Activated B cell treated with CpG ODN at 0.5 μM for 24 hours (primary cell): ENCODE measurements around the gene TTPAL. TPM values are rescaled to one million over a fixed set of nuclear protein-coding genes. Genes with fewer than 3 reads are reported as not detected.

ENCODE experiments used
- ATAC-seq: fragments of 200-7000 bp; cut with Tn5 transposase; one replicate; pipeline ENCODE4 v1.10.0; 2021; ENCODE audit warnings: low read depth, mild to moderate bottlenecking, moderate library complexity
- CTCF ChIA-PET: fragments of 350-600 bp; sonication (Branson Sonifier 250); formaldehyde crosslinking; loops from one replicate; lab custom pipeline; 2021; ENCODE audit warnings: antibody characterized with exemption; lab: Charles Lee
- POLR2A ChIA-PET: fragments of 350-600 bp; sonication (Branson Sonifier 250); formaldehyde crosslinking; loops from one replicate; lab custom pipeline; 2021; ENCODE audit warnings: antibody characterized with exemption; lab: Charles Lee
- DNase-seq: peaks from one replicate; pipeline ENCODE4 v3.0.0; 2022
- H3K27ac Mint-ChIP-seq: one replicate; pipeline ENCODE4 v1.8.0; 2020; ENCODE audit warnings: mixed read lengths
- H3K27me3 Mint-ChIP-seq: one replicate; pipeline ENCODE4 v1.8.0; 2021; ENCODE audit warnings: mixed read lengths
- H3K36me3 Mint-ChIP-seq: one replicate; pipeline ENCODE4 v1.8.0; 2021; ENCODE audit warnings: low read depth, mixed read lengths
- H3K4me1 Mint-ChIP-seq: one replicate; pipeline ENCODE4 v1.8.0; 2021; ENCODE audit warnings: mixed read lengths
- H3K4me3 Mint-ChIP-seq: one replicate; pipeline ENCODE4 v1.8.0; 2020; ENCODE audit warnings: mild to moderate bottlenecking, mixed read lengths
- H3K9me3 Mint-ChIP-seq: one replicate; pipeline ENCODE4 v1.8.0; 2020; ENCODE audit warnings: mixed read lengths
- CTCF ChIP-seq: fragments of 200-600 bp; IDR thresholded peaks from one replicate; pipeline ENCODE4 v1.8.0; 2022; ENCODE audit warnings: antibody characterized with exemption, mild to moderate bottlenecking
- intact Hi-C: fragments of 100-400 bp; cut with micrococcal nuclease; formaldehyde crosslinking; loops from one replicate; pipeline ENCODE4 v1.15.1; 2024
- total RNA-seq: library from RNA; stranded (reverse); gene quantifications from 2 replicates; pipeline ENCODE4 v1.2.3, GENCODE V29; 2022

The TTPAL gene
- total RNA-seq, 1 donor from 2014 or later = 27.5 TPM

GRCh38 chr20:44456611-44457010, 19.1 kb upstream of the TTPAL start:
- Mint-ChIP-seq H3K36me3 (no peaks in the 10 kb centered on the region), H3K4me1 (no peaks in the 10 kb centered on the region), H3K27ac (no peak overlapping the region), H3K4me3 (no peak overlapping the region), H3K27me3 (peaks cover 3% of the 10 kb centered on the region), H3K9me3 (no peaks in the 10 kb centered on the region)
- no peak for TF ChIP-seq CTCF
- no peak for DNase-seq
- intact Hi-C loops = no loop called here
- ATAC-seq = no peak
- CTCF ChIA-PET = interaction anchor here (0.7 kb wide), 1 partner anchor 238 kb away, joined by 4 read pairs; no protein-coding TSS in a partner anchor
- POLR2A ChIA-PET = no interaction called here

- TF ChIP-seq CTCF = no peak
- H3K4me3 Mint-ChIP-seq = no peak overlapping the region
- no peak for ATAC-seq
- no peaks in the 10 kb centered on the region for H3K36me3 Mint-ChIP-seq
- POLR2A ChIA-PET = no interaction called here
- intact Hi-C loops = no loop called here
- DNase-seq = no peak
- no peaks in the 10 kb centered on the region for H3K27me3 Mint-ChIP-seq
- no peaks in the 10 kb centered on the region for H3K9me3 Mint-ChIP-seq
- H3K27ac Mint-ChIP-seq = no peak overlapping the region
- no peaks in the 10 kb centered on the region for H3K4me1 Mint-ChIP-seq
- CTCF ChIA-PET = interaction anchor here (0.7 kb wide), 1 partner anchor 239 kb away, joined by 4 read pairs; no protein-coding TSS in a partner anchor
Observed at GRCh38 chr20:44457016-44457415, 18.7 kb upstream of the TTPAL start.

- TF ChIP-seq CTCF = no peak
- Mint-ChIP-seq H3K9me3 (no peaks in the 10 kb centered on the region), H3K4me1 (no peaks in the 10 kb centered on the region), H3K4me3 (no peak overlapping the region), H3K27me3 (no peaks in the 10 kb centered on the region), H3K27ac (no peak overlapping the region), H3K36me3 (no peaks in the 10 kb centered on the region)
- POLR2A ChIA-PET = no interaction called here
- ATAC-seq (no peak), DNase-seq (no peak)
- intact Hi-C loops = no loop called here
- CTCF ChIA-PET = no interaction called here
Observed at GRCh38 chr20:44459271-44459670, 16.4 kb upstream of the TTPAL start.

GRCh38 chr20:44460795-44461141, 14.9 kb upstream of the TTPAL start:
- ChIA-PET POLR2A (no interaction called here), CTCF (no interaction called here)
- Mint-ChIP-seq H3K4me1 (no peaks in the 10 kb centered on the region), H3K4me3 (no peak overlapping the region), H3K27me3 (no peaks in the 10 kb centered on the region), H3K9me3 (no peaks in the 10 kb centered on the region), H3K27ac (no peak overlapping the region), H3K36me3 (no peaks in the 10 kb centered on the region)
- no peak for TF ChIP-seq CTCF
- ATAC-seq (no peak), DNase-seq (no peak)
- intact Hi-C loops = loop anchor here (2.0 to 5.0 kb wide), 2 partner anchors 73 to 246 kb away; no protein-coding TSS in a partner anchor

- Mint-ChIP-seq H3K36me3 (no peaks in the 10 kb centered on the region), H3K4me3 (no peak overlapping the region), H3K27ac (no peak overlapping the region), H3K9me3 (no peaks in the 10 kb centered on the region), H3K27me3 (peaks cover 2% of the 10 kb centered on the region), H3K4me1 (no peaks in the 10 kb centered on the region)
- intact Hi-C loops = loop anchor here (2.0 to 5.0 kb wide), 2 partner anchors 74 to 246 kb away; no protein-coding TSS in a partner anchor
- no peak for TF ChIP-seq CTCF
- DNase-seq (no peak), ATAC-seq (no peak)
- ChIA-PET CTCF (interaction anchor here (0.7 kb wide), 1 partner anchor 264 kb away, joined by 3 read pairs; no protein-coding TSS in a partner anchor), POLR2A (no interaction called here)
Observed at GRCh38 chr20:44461142-44461802, 14.4 kb upstream of the TTPAL start.
